Mammary epithelial cell (primary cell): ENCODE results near the gene TAOK2.

ENCODE experiments used
- CTCF ChIP-seq, 2 donors: IDR thresholded peaks in 1 of 2; conservative IDR thresholded peaks in 1 of 2; 2 replicates each; pipeline ENCODE4 v1.5.1; 2011 to 2012; ENCODE audit warnings: inconsistent platforms in 2 of 2, low read length in 2 of 2, mild to moderate bottlenecking in 2 of 2, control low read depth in 1 of 2, low read depth in 1 of 2; ENCODE audit not compliant: insufficient read depth in 1 of 2; ENCODE audit errors: extremely low read depth in 1 of 2
- EZH2 ChIP-seq: IDR thresholded peaks from 2 replicates; pipeline ENCODE4 v1.6.1; 2012; ENCODE audit warnings: low read length, inconsistent platforms, borderline replicate concordance

- no peak for TF ChIP-seq CTCF (conservative IDR thresholded peaks at IDR 0.05 in 1 of 2, IDR thresholded peaks at IDR 0.05 in 1 of 2; ENCODE audit: extremely low read depth in 1 of 2, insufficient read depth in 1 of 2, low read depth in 1 of 2, low read length in 2 of 2)
- no peak for TF ChIP-seq EZH2
Measured at GRCh38 chr16:29989111-29989858, 15.6 kb downstream of the TAOK2 start.
